Nucleus accumbens (tissue), 56 donors: ENCODE results near the gene ADGRG2.
A peak's percentile ranks its signal among the peaks of the same experiment; 100 is the strongest.
"Not testable (repeated sequence)": the region's sequence is repeated elsewhere in the genome, so short reads cannot be mapped to it uniquely, and the experiment has no call there.

Source experiments
- DNase-seq, 56 donors: peaks; one replicate each; lab custom pipeline; 2025; lab: John Stamatoyannopoulos, UW

Gene ADGRG2

GRCh38 chrX:19086102-19086772 is 36.0 kb downstream of the ADGRG2 start:
- DNase-seq = no peak

GRCh38 chrX:19085666-19086065 is 36.6 kb downstream of the ADGRG2 start:
- DNase-seq = no peak

- DNase-seq = no peak
Measured at GRCh38 chrX:19075754-19076153, 46.5 kb downstream of the ADGRG2 start.

GRCh38 chrX:19072372-19072771 is 49.9 kb downstream of the ADGRG2 start:
- no peak for DNase-seq

- peak in 12 of 56 donors; percentile 0 to 13 (median 2) for DNase-seq
Measured at GRCh38 chrX:19070555-19070994, 51.7 kb downstream of the ADGRG2 start.

- not testable (repeated sequence) for DNase-seq
Measured at GRCh38 chrX:19066987-19067386, 55.3 kb downstream of the ADGRG2 start.

GRCh38 chrX:19065535-19065934 is 56.7 kb downstream of the ADGRG2 start:
- DNase-seq = no peak

GRCh38 chrX:19064175-19064574 is 58.1 kb downstream of the ADGRG2 start:
- DNase-seq = no peak

GRCh38 chrX:19063030-19063429 is 59.2 kb downstream of the ADGRG2 start:
- no peak for DNase-seq

- DNase-seq = no peak
Measured at GRCh38 chrX:19059067-19059466, 63.2 kb downstream of the ADGRG2 start.

- no peak for DNase-seq
Measured at GRCh38 chrX:19057856-19058255, 64.4 kb downstream of the ADGRG2 start.

- no peak for DNase-seq
Measured at GRCh38 chrX:19049110-19049509, 73.2 kb downstream of the ADGRG2 start.

- DNase-seq = no peak
Measured at GRCh38 chrX:19046343-19047215, 75.7 kb downstream of the ADGRG2 start.

- DNase-seq = no peak
Measured at GRCh38 chrX:19040373-19040772, 81.9 kb downstream of the ADGRG2 start.

- peak in 1 of 56 donors; percentile 0 for DNase-seq
Measured at GRCh38 chrX:19034025-19034424, 88.2 kb downstream of the ADGRG2 start.

GRCh38 chrX:19030805-19031204 is 91.5 kb downstream of the ADGRG2 start:
- no peak for DNase-seq

GRCh38 chrX:19028560-19028959 is 93.7 kb downstream of the ADGRG2 start:
- DNase-seq = no peak

- DNase-seq = no peak
Measured at GRCh38 chrX:19024366-19024765, 97.9 kb downstream of the ADGRG2 start.

GRCh38 chrX:19019996-19020395 is 102.3 kb downstream of the ADGRG2 start:
- no peak for DNase-seq

GRCh38 chrX:19017271-19017670 is 105.0 kb downstream of the ADGRG2 start:
- peak in 4 of 56 donors; percentile 0 to 5 (median 0) for DNase-seq

- not testable (repeated sequence) for DNase-seq
Measured at GRCh38 chrX:19016614-19017013, 105.7 kb downstream of the ADGRG2 start.

- no peak for DNase-seq
Measured at GRCh38 chrX:19007868-19008267, 114.4 kb downstream of the ADGRG2 start.
